Spleen (tissue), 13 donors: ENCODE data around the gene FUOM. TPM values are rescaled to one million over a fixed set of nuclear protein-coding genes. Genes with fewer than 3 reads are reported as not detected.

Experiments used
- DNase-seq: peaks from one replicate; pipeline ENCODE4 v3.0.0-alpha.2; 2020
- H3K27ac ChIP-seq, 8 donors: fragments of 200-600 bp; sonication (generic) in 7 of 8; 1 replicate in 4 of 8; 2 replicates in 4 of 8; pipeline versions ENCODE4 v1.5.0 to v1.8.0; 2016 to 2021; ENCODE audit warnings: inconsistent platforms in 4 of 8, mild to moderate bottlenecking in 4 of 8, moderate library complexity in 1 of 8
- H3K27me3 ChIP-seq, 7 donors: fragments of 200-600 bp; sonication (generic) in 6 of 7; replicated peaks in 1 of 7; 1 replicate in 4 of 7; 2 replicates in 3 of 7; pipeline versions ENCODE4 v1.5.0 to v1.8.0; 2016 to 2021; ENCODE audit warnings: inconsistent platforms in 3 of 7, mild to moderate bottlenecking in 1 of 7
- H3K36me3 ChIP-seq, 6 donors: fragments of 200-600 bp; sonication (generic) in 5 of 6; 1 replicate in 4 of 6; 2 replicates in 2 of 6; pipeline versions ENCODE4 v1.5.0 to v1.8.0; 2016 to 2021; ENCODE audit warnings: inconsistent platforms in 2 of 6
- H3K4me1 ChIP-seq, 6 donors: fragments of 200-600 bp; sonication (generic) in 5 of 6; 1 replicate in 3 of 6; 2 replicates in 3 of 6; pipeline versions ENCODE4 v1.5.0 to v1.8.0; 2016 to 2021; ENCODE audit warnings: inconsistent platforms in 3 of 6
- H3K4me3 ChIP-seq, 8 donors: fragments of 200-600 bp; sonication (generic) in 7 of 8; 1 replicate in 4 of 8; 2 replicates in 4 of 8; pipeline versions ENCODE4 v1.5.0 to v1.8.0; 2016 to 2021; ENCODE audit warnings: inconsistent platforms in 4 of 8, mild to moderate bottlenecking in 4 of 8, moderate library complexity in 2 of 8
- H3K9me3 ChIP-seq, 8 donors: fragments of 200-600 bp; sonication (generic) in 7 of 8; 1 replicate in 4 of 8; 2 replicates in 4 of 8; pipeline versions ENCODE4 v1.5.0 to v1.8.0; 2016 to 2021; ENCODE audit warnings: inconsistent platforms in 4 of 8
- CTCF ChIP-seq, 11 experiments: fragments of 200-600 bp in 7 of 11; fragments of 450-650 bp in 4 of 11; sonication (generic) in 4 of 11; IDR thresholded peaks in 8 of 11; conservative IDR thresholded peaks in 3 of 11; 1 replicate in 7 of 11; 2 replicates in 4 of 11; pipeline versions ENCODE4 v1.4.0 to v1.8.0; 2016 to 2021; ENCODE audit warnings: antibody characterized with exemption in 11 of 11, inconsistent platforms in 4 of 11, mild to moderate bottlenecking in 1 of 11
- POLR2A ChIP-seq, 3 donors: fragments of 450-650 bp; IDR thresholded peaks; one replicate each; pipeline ENCODE4 v1.5.1; 2017; ENCODE audit warnings: antibody characterized with exemption in 3 of 3, mild to moderate bottlenecking in 1 of 3
- POLR2AphosphoS5 ChIP-seq, 3 donors: sonication (generic); formaldehyde crosslinking; IDR thresholded peaks; one replicate each; pipeline ENCODE4 v1.5.1; 2017; ENCODE audit warnings: antibody characterized with exemption in 3 of 3
- WGBS, 5 donors: extraction: QIAGEN DNeasy Blood & Tissue Kit in 3 of 5; methylation state at CpG; one replicate each; pipeline versions ENCODE4 v1.1.5 to v1.1.7; 2013 to 2018; 5-methylcytosine and 5-hydroxymethylcytosine counted together
- intact Hi-C: fragments of 100-400 bp; cut with DNase I; formaldehyde crosslinking; loops from one replicate; pipeline ENCODE4 v1.15.0; 2023; ENCODE audit warnings: low total_unique reads
- long read RNA-seq, 2 donors: transcript quantifications; one replicate each; lab custom pipeline, GENCODE V29; 2026
- polyA plus RNA-seq, 3 donors: library from polyadenylated mRNA; stranded (reverse); fragments of 200-250 nt; gene quantifications; one replicate each; pipeline ENCODE4 v1.2.1, GENCODE V29; 2013
- total RNA-seq, 7 donors: library from RNA; depleted of rRNA in 3 of 7; stranded (reverse); fragments of >200 nt in 3 of 7; fragmentation: NEBNext Ultra II Directional in 4 of 7; extraction: Animal tissue kit (Norgen Biotek cat#: 25700) in 4 of 7; gene quantifications; one replicate each; pipeline versions ENCODE4 v1.1.0 to v1.2.1, GENCODE V29; 2016 to 2021
- donor health status: healthy with polysubstance abuse.
- donor health status: DM: no; HTN: no; CAD: no; lungs with moderate emphysema.
- donor health status: DM: no; HTN: no; CAD: no.
- donor health status: Bipolar disorder and iron deficiency.
- donor health status: healthy.
- donor health status: DM: no; HTN: no; CAD: no.
- donor health status: DM: yes; HTN: yes; CAD: no.

FUOM gene
- total RNA-seq (10 to 100 TPM; 25.3 to 36.5 (median 27.7) TPM), polyA plus RNA-seq (10 to 100 TPM; 43.8 to 79.6 (median 47.9) TPM)
- long read RNA-seq, donor 1, transcript FUOM-201 (6 exons, 709 nt) = major isoform, 18 of 23 reads
- long read RNA-seq, donor 1, partial matches to known transcripts = 0 of 23 reads
- long read RNA-seq, donor 1, other reads (novel, unspliced or antisense) = 0 of 23 reads
- long read RNA-seq, donor 2, transcript FUOM-201 (6 exons, 709 nt) = major isoform, 5 of 7 reads
- long read RNA-seq, donor 2, partial matches to known transcripts = 0 of 7 reads
- long read RNA-seq, donor 2, other reads (novel, unspliced or antisense) = 0 of 7 reads

GRCh38 chr10:133357285-133358161, at the start of gene FUOM:
TSS of gene FUOM (minus strand) at chr10:133358019. CDS start at chr10:133358007, 12 bp downstream.
- peak within 1 kb of the TSS; percentile 62 to 89 (median 83) for H3K27ac ChIP-seq
- no peak for TF ChIP-seq CTCF (IDR thresholded peaks at IDR 0.05 in 8 of 11, conservative IDR thresholded peaks at IDR 0.05 in 3 of 11)
- no peak for TF ChIP-seq POLR2A (IDR thresholded peaks at IDR 0.05)
- peak; percentile 78 to 87 (median 79) for TF ChIP-seq POLR2AphosphoS5 (IDR thresholded peaks at IDR 0.05)
- H3K36me3 ChIP-seq = peaks cover 0 to 28% (median 6%) of the 10 kb centered on the region in 6 donors
- intact Hi-C loops = no loop called here
- H3K4me3 ChIP-seq = peak within 1 kb of the TSS; percentile 44 to 85 (median 56)
- DNase-seq = peak; percentile 94
- no peaks in the 10 kb centered on the region for H3K9me3 ChIP-seq
- peaks cover 8 to 46% (median 20%) of the 10 kb centered on the region in 6 donors for H3K4me1 ChIP-seq
- H3K27me3 ChIP-seq = no peaks in the 10 kb centered on the region
- WGBS, 5 donors = 0 to 7% (median 1%) methylated on average over 9 to 83 of the region's 83 CpGs

- peaks cover 5 to 28% (median 13%) of the 10 kb centered on the region in 6 donors for H3K4me1 ChIP-seq
- H3K27ac ChIP-seq = peak overlapping the region in 2 of 8 donors; percentile 23 to 27
- H3K36me3 ChIP-seq = peaks cover 3 to 98% (median 52%) of the 10 kb centered on the region in 6 donors
- no peak for TF ChIP-seq POLR2A (IDR thresholded peaks at IDR 0.05)
- no peak for TF ChIP-seq CTCF (IDR thresholded peaks at IDR 0.05 in 8 of 11, conservative IDR thresholded peaks at IDR 0.05 in 3 of 11)
- no peak for TF ChIP-seq POLR2AphosphoS5 (IDR thresholded peaks at IDR 0.05)
- intact Hi-C loops = no loop called here
- WGBS, 5 donors = 69 to 84% (median 80%) methylated on average over 8 of the region's 8 CpGs
- H3K9me3 ChIP-seq = peaks cover 1 to 22% (median 10%) of the 10 kb centered on the region in 8 donors
- no peak for DNase-seq
- H3K4me3 ChIP-seq = no peak overlapping the region
- no peaks in the 10 kb centered on the region for H3K27me3 ChIP-seq
Measured at GRCh38 chr10:133405844-133406527, 48.2 kb upstream of the FUOM start.

- Histone ChIP-seq H3K9me3 (peaks cover 0 to 15% (median 3%) of the 10 kb centered on the region in 8 donors), H3K4me3 (no peak overlapping the region), H3K36me3 (peaks cover 0 to 93% (median 45%) of the 10 kb centered on the region in 6 donors), H3K27me3 (no peaks in the 10 kb centered on the region), H3K4me1 (peaks cover 12 to 35% (median 20%) of the 10 kb centered on the region in 6 donors), H3K27ac (peak overlapping the region in 1 of 8 donors; percentile 27)
- intact Hi-C loops = no loop called here
- WGBS, 5 donors = 66 to 74% (median 70%) methylated on average over 2 of the region's 2 CpGs
- no peak for DNase-seq
- TF ChIP-seq POLR2AphosphoS5 (IDR thresholded peaks at IDR 0.05) (no peak), CTCF (IDR thresholded peaks at IDR 0.05 in 8 of 11, conservative IDR thresholded peaks at IDR 0.05 in 3 of 11) (no peak), POLR2A (IDR thresholded peaks at IDR 0.05) (no peak)
Measured at GRCh38 chr10:133405272-133405671, 47.5 kb upstream of the FUOM start.
